Epithelial cell of esophagus (primary cell): ENCODE measurements around the gene SNRNP25.

Experiments
- DNase-seq: peaks from one replicate; pipeline ENCODE4 v3.0.0; 2010; ENCODE audit warnings: low read depth
- H3K4me3 ChIP-seq: 2 replicates; pipeline ENCODE4 v1.5.1; 2011; ENCODE audit warnings: mild to moderate bottlenecking, low read length, control low read depth
- CTCF ChIP-seq: IDR thresholded peaks from 2 replicates; pipeline ENCODE4 v1.5.1; 2011; ENCODE audit warnings: low read depth, mild to moderate bottlenecking, low read length, control low read depth, inconsistent platforms; ENCODE audit not compliant: insufficient read depth; ENCODE audit errors: missing control alignments

Gene SNRNP25

GRCh38 chr16:101586-101985 is 48.0 kb downstream of the SNRNP25 start:
- TF ChIP-seq CTCF = no peak
- no peak for DNase-seq
- H3K4me3 ChIP-seq = no peak overlapping the region

GRCh38 chr16:102060-102855 is 48.6 kb downstream of the SNRNP25 start:
- no peak overlapping the region for H3K4me3 ChIP-seq
- TF ChIP-seq CTCF = no peak
- DNase-seq = no peak

DNA sequence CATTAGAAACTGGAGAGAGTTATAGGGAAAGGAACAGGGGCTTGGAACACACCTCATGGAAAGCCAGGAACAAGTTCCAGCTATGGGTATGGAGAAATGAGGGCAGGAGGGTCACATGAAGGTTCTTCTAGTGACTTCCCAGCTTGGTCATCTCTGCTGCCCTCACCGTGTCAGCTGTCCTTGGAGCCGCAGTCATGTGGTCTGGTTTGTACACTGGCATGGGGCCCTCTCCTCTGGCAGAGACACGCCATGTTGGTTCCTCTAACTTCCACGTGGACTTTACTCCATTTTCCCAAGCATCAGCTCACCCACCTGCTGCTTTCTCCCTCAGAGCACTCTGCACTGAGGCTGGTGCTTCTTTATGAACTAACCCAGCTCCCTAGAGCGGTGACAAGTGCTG is 50.7 kb downstream of the SNRNP25 start:
- DNase-seq = no peak
- H3K4me3 ChIP-seq = no peak overlapping the region
- TF ChIP-seq CTCF = no peak

GRCh38 chr16:104928-105327 is 51.3 kb downstream of the SNRNP25 start:
- no peak overlapping the region for H3K4me3 ChIP-seq
- DNase-seq = no peak
- no peak for TF ChIP-seq CTCF

GRCh38 chr16:105521-105920 is 51.9 kb downstream of the SNRNP25 start:
- DNase-seq = no peak
- TF ChIP-seq CTCF = no peak
- no peak overlapping the region for H3K4me3 ChIP-seq

DNA sequence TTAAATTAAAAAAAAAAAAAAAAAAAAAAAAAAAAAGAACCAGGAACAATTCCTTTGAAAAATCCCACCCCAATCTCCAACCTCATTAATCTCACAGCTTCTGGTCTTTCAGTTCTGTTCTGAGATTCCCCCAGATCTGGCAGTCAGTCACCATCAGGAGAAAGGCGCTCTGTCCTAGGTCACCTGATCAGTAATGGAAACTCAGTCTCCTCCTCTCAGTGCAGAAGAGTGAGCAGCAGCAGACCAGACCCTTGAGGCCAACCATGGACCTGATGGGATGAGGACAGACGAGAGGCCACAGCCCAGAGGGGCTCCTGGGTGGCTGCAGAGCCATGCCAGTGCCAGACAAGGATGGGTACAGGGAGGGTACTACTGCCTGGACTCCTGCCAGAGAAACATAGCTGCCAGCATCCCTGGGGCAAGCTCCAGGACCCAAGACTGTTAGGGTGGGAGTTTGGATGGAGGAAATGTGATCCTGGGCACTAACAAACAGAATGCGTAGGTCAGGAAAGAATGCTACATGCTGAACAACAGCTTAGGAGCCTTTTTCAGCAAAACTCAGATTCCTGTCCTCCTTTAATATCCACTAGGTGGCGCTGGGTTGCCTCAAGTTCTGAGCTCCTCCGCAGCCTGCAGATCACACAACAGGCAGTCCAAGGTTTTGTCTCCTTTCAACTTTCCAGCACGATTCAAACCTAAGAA is 53.1 kb downstream of the SNRNP25 start:
- peak; percentile 82 for DNase-seq
- TF ChIP-seq CTCF = peak; percentile 85
- H3K4me3 ChIP-seq = no peak overlapping the region
